Calu3 (cell line): Measurements from ENCODE around the gene ING2. TPM values are rescaled to one million over a fixed set of nuclear protein-coding genes. Genes with fewer than 3 reads are reported as not detected.

ENCODE experiments used
- BruUV-seq: library from RNA; stranded (reverse); fragments of 400-500 nt; replicated peaks from 2 replicates; lab custom pipeline; 2021; lab: Mats Ljungman, UMichigan
- CTCF ChIA-PET: fragments of 300-600 bp; sonication (Branson Sonifier 250); formaldehyde crosslinking; loops from one replicate; lab custom pipeline; 2022; ENCODE audit warnings: antibody characterized with exemption; lab: Charles Lee
- DNase-seq: peaks from one replicate; pipeline ENCODE4 v3.0.0; 2022
- H3K27ac Mint-ChIP-seq: one replicate; pipeline ENCODE4 v1.8.0; 2022; ENCODE audit warnings: mixed read lengths; ENCODE audit not compliant: unreplicated experiment
- H3K27me3 Mint-ChIP-seq: one replicate; pipeline ENCODE4 v1.8.0; 2022; ENCODE audit warnings: mixed read lengths; ENCODE audit not compliant: unreplicated experiment
- H3K36me3 Mint-ChIP-seq: one replicate; pipeline ENCODE4 v1.8.0; 2022; ENCODE audit warnings: mild to moderate bottlenecking, moderate library complexity, mixed read lengths; ENCODE audit not compliant: insufficient read depth, unreplicated experiment
- H3K4me1 Mint-ChIP-seq: one replicate; pipeline ENCODE4 v1.8.0; 2022; ENCODE audit warnings: mild to moderate bottlenecking, low read depth, mixed read lengths; ENCODE audit not compliant: unreplicated experiment
- H3K4me3 Mint-ChIP-seq: one replicate; pipeline ENCODE4 v1.8.0; 2022; ENCODE audit warnings: mild to moderate bottlenecking, low read depth, moderate library complexity, mixed read lengths; ENCODE audit not compliant: unreplicated experiment
- H3K9me3 Mint-ChIP-seq: one replicate; pipeline ENCODE4 v1.8.0; 2022; ENCODE audit warnings: low read depth, mixed read lengths; ENCODE audit not compliant: unreplicated experiment
- CTCF ChIP-seq: fragments of 200-600 bp; IDR thresholded peaks from one replicate; pipeline ENCODE4 v1.8.0; 2022; ENCODE audit warnings: antibody characterized with exemption; ENCODE audit not compliant: unreplicated experiment
- intact Hi-C: fragments of 100-400 bp; cut with micrococcal nuclease; formaldehyde crosslinking; loops from one replicate; pipeline ENCODE4 v1.10.0; 2022; ENCODE audit not compliant: unreplicated experiment
- total RNA-seq: library from RNA; stranded (reverse); gene quantifications from 2 replicates; pipeline ENCODE4 v1.2.3, GENCODE V29; 2022

The ING2 gene
- total RNA-seq, 1 experiment from 2014 or later: 12.1 TPM

DNA sequence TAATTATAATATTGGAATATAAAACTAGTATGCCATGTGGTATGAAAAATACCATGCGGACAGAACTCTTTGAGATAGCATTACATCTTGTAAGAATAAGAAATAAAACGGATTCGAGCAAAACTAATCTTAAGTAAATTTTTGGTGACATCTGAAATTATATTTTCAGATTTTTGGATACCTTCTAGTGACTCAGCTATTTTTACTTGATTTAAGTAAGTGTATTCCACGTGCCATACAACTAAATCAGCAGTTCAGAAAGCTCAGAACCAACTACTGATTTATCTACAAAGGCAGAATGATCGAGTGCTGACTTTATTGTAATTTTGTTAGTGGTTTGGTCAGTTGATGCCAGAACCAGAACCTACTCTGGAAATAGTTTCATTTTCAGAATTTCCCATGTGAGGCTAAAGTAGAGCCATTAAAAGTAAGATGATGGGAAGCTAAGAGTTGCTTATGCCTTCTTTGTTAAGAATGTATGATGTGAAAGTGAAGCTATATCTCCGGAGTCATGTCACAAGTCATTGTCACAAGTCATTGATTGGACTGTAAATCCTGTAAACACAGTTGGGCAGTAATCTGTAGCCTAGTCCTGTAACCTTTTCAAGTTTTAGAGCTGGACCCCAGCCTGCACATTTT lies 4.0 kb downstream of the ING2 start:
- Mint-ChIP-seq H3K27ac (no peak overlapping the region), H3K36me3 (peaks cover 29% of the 10 kb centered on the region), H3K27me3 (no peaks in the 10 kb centered on the region), H3K4me1 (no peaks in the 10 kb centered on the region), H3K4me3 (no peak overlapping the region), H3K9me3 (no peaks in the 10 kb centered on the region)
- BruUV-seq: no TSS peak
- CTCF ChIA-PET: no interaction called here
- no peak for TF ChIP-seq CTCF
- intact Hi-C loops: loop anchor here (5.0 kb wide), 1 partner anchor 128 kb away; no protein-coding TSS in a partner anchor
- DNase-seq: no peak

DNA sequence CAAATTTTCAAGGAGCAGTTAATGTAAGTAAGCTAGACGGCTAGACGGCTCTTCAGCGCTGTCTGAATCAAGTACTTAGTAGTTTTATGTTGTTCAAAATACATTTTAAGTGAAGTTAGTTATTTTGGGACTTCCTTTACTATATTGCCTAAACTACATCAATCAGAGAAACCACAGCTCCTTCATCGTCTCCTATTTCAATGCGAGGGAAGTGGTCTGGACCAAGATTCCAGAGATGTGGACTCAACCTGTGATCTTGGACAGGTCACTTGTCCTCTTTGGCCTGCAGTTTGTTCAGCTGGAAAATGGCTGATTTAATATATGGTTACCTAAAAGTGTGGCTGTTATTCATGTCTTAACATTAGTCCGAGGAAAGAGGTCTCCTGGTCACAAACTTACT lies 10.6 kb downstream of the ING2 start:
- intact Hi-C loops: no loop called here
- BruUV-seq: no TSS peak
- H3K36me3 Mint-ChIP-seq: no peaks in the 10 kb centered on the region
- no peak overlapping the region for H3K27ac Mint-ChIP-seq
- H3K27me3 Mint-ChIP-seq: no peaks in the 10 kb centered on the region
- no peaks in the 10 kb centered on the region for H3K4me1 Mint-ChIP-seq
- DNase-seq: no peak
- TF ChIP-seq CTCF: no peak
- H3K9me3 Mint-ChIP-seq: no peaks in the 10 kb centered on the region
- CTCF ChIA-PET: no interaction called here
- no peak overlapping the region for H3K4me3 Mint-ChIP-seq

- no TSS peak for BruUV-seq
- CTCF ChIA-PET: interaction anchor here (0.7 kb wide), 1 partner anchor 106 kb away, joined by 5 read pairs; no protein-coding TSS in a partner anchor
- no peak overlapping the region for H3K27ac Mint-ChIP-seq
- H3K4me1 Mint-ChIP-seq: no peaks in the 10 kb centered on the region
- DNase-seq: no peak
- no peak for TF ChIP-seq CTCF
- no peaks in the 10 kb centered on the region for H3K36me3 Mint-ChIP-seq
- no peaks in the 10 kb centered on the region for H3K27me3 Mint-ChIP-seq
- intact Hi-C loops: no loop called here
- no peak overlapping the region for H3K4me3 Mint-ChIP-seq
- no peaks in the 10 kb centered on the region for H3K9me3 Mint-ChIP-seq
Measured at GRCh38 chr4:183517194-183517593, 12.3 kb downstream of the ING2 start.

DNA sequence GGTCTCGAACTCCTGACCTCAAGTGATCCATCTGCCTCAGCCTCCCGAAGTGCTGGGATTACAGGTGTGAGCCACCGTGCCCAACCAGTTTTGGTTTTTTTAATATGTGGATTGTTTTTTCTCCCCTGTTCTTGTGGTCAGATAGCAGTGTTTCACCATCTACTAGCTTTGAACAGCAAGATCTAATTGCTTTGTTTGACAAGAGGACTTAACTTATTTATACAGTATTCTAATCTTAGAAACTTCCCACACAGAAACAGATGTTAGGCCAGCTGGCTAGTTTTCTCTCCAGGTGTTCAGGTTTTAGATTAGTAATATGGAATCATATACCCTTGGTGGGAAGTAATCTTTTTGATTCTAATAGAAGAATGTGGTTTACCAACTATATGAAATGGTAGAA lies 12.9 kb downstream of the ING2 start:
- Mint-ChIP-seq H3K4me3 (no peak overlapping the region), H3K4me1 (no peaks in the 10 kb centered on the region), H3K27me3 (no peaks in the 10 kb centered on the region), H3K27ac (no peak overlapping the region), H3K36me3 (no peaks in the 10 kb centered on the region), H3K9me3 (no peaks in the 10 kb centered on the region)
- BruUV-seq: no TSS peak
- TF ChIP-seq CTCF: no peak
- DNase-seq: no peak
- intact Hi-C loops: no loop called here
- CTCF ChIA-PET: no interaction called here
